Activated naive CD4-positive, alpha-beta T cell (primary cell): ENCODE measurements around the gene C10orf143.
A peak's percentile ranks its signal among the peaks of the same experiment; 100 is the strongest.
"Not testable (repeated sequence)": the region's sequence is repeated elsewhere in the genome, so short reads cannot be mapped to it uniquely, and the experiment has no call there.

Source experiments
- DNase-seq, 4 experiments: peaks; one replicate each; lab custom pipeline; 2025; lab: John Stamatoyannopoulos, UW

C10orf143 gene

DNA sequence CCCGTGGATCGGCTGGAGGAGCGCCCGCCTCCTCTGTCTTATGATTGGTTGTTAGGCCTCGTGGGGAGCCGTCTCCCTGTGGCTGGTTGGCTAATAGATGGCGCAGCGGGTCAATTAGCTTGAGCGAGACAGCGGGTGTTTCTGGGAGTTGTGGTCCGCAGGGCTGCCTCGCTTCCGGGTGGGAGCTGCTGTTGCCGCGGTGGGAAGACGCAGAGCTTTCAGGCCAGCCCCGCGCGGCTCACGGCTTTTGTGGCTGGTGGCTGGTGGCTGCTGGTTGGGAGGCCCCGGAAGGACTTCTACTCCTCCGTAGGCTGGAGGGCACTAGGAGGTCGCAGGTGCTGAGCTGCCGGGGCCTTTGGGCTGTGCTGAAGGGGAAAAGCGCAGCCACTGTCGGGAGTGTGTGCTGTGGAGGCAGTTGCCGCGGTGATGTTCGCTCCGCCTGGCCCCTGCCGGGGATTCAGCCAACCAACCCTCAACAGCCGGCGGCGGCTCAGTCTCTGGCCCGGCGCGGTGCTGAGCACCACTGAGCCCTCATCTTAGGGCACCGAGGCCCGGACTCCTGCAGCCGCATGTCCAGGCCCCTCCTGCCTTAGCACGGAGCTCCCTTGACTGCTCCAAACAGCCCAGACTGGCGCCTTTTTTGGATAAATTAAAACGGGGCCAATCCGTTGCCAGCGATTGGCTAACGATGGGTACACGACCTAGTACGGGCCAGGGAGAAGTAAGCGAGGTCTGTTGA, 652 bp upstream of the C10orf143 start:
- peak; percentile 78 to 89 (median 87) for DNase-seq

DNA sequence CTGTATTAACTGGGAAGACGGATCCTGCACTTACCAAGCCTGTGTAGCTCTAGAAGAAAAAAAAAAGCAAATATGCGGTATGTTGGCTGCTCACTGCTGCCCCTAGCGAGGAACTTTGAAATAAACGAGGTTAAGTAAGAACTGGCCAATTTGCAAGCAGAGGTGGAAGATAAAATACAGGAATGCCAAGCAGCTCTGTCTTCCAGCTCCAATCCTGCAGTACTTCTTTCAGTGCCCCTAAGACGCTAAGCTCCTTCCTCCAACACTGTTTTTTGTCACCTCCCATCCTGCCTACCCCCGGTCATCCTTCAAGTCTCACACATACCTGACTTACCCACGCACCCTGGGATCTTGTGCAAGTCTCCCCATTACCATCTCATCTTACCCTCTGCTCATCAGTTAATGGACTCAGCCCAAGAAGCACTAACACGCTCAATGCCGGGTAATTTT, 809 bp downstream of the C10orf143 start:
- peak in 3 of 4 experiments; percentile 21 to 56 (median 31) for DNase-seq

DNA sequence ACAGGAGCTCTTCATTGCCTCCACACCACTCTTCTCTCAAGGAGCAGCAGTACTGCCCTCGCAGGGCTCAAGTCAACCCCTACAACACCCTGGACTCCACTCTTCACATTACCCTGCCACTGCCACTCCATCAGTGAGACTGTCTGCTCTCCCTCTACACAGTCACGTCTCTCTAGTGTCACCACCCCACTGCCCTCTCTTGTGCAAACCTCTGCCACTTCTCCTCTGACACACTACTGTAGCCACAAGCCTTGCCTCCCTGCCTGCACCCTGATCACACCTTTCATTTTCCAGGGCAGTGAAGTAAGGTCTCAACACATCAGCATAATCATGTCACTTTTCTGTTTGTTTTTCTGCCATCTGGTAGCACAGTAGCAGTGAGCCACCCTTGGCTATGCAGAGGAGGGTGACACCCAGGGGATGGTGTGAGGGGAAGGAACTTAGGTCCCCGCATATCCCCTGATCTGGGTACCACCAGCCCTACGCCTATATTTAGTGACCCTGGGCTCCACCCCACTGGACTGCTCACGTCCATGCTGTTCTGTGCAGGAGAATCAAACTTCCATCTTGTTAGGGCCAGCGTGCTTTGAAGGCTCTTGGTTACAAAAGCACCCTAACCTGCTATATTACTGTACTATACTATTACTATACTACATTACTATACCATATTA, 1.6 kb downstream of the C10orf143 start:
- DNase-seq: no peak

DNA sequence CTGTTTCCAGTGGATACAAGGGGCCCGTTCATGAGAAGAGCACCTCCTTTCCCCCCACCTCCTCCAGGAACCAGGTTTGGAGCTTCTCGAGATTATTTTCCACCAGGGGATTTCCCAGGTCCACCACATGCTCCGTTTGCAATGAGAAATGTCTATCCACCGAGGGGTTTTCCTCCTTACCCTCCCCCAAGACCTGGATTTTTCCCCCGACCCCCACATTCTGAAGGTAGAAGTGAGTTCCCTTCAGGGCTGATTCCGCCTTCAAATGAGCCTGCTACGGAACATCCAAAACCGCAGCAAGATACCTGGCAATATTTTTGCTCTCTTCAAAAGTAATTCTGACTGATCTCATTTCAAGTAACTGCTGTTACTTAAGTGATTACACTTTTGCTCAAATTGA, 2.5 kb downstream of the C10orf143 start:
- not testable (repeated sequence) for DNase-seq

DNA sequence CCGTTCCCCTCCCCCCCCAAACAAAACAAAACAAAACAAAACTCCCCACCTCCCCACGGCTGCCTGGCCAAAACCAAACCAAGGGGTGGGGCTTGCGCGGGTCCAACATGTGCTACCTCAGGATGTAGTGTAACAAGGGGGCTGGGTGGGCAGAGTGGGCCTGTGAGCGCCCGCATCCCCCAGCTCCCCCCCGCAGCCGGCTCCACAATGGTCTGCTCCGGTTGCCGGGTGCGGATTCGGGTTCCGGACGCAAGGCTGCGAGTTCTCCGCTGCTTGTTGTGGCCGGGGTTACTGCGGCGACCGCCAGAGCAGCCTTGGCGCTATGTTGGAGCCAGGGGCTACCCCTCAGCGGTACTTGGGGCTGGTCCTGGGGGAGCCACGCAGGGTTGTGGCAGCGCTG, 4.9 kb downstream of the C10orf143 start:
- no peak for DNase-seq

DNA sequence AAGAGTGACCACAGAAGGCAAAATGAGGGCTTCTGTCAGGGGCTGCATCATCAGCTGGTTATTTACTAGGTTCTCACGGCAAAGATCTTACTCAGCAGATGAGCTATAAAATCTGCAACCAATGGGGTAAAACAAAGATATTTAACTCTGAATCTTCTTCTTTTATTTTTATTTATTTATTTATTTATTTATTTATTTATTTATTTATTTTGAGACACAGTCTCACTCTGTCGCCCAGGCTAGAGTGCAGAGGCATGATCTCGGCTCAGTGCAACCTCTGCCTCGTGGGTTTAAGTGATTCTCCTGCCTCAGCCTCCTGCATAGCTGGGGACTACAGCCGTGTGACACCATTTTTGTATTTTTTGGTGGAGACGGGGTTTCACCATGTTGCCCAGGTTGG, 11.3 kb downstream of the C10orf143 start:
- DNase-seq: no peak

DNA sequence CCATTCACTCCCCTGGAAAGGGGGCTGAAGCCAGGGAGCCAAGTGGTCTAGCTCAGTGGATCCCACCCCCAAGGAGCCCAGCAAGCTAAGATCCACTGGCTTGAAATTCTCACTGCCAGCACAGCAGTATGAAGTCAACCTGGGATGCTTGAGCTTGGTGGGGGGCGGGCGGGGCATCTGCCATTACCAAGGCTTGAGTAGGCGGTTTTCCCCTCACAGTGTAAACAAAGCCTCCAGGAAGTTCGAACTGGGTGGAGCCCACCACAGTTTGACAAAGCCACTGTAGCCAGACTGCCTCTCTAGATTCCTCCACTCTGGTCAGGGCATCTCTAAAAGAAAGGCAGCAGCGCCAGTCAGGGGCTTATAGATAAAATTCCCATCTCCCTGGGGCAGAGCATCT, 20.1 kb downstream of the C10orf143 start:
- DNase-seq: not testable (repeated sequence)

DNA sequence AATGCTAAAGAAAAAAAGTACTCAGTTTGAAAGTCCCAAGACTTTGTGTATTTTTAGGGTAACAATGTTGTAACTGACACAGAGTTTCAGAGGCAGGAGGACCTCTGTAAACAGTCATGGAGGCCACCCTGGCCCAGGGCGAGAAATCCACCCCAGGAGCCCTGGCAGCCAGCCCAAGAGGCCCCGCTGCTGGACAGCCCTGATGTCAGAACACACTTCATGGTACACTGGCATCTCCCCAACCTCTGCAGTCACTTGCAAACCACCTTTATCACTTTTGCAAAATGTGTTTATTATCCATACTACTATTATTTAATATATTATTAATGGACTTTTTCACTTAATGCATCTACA, 30.2 kb downstream of the C10orf143 start:
- no peak for DNase-seq

DNA sequence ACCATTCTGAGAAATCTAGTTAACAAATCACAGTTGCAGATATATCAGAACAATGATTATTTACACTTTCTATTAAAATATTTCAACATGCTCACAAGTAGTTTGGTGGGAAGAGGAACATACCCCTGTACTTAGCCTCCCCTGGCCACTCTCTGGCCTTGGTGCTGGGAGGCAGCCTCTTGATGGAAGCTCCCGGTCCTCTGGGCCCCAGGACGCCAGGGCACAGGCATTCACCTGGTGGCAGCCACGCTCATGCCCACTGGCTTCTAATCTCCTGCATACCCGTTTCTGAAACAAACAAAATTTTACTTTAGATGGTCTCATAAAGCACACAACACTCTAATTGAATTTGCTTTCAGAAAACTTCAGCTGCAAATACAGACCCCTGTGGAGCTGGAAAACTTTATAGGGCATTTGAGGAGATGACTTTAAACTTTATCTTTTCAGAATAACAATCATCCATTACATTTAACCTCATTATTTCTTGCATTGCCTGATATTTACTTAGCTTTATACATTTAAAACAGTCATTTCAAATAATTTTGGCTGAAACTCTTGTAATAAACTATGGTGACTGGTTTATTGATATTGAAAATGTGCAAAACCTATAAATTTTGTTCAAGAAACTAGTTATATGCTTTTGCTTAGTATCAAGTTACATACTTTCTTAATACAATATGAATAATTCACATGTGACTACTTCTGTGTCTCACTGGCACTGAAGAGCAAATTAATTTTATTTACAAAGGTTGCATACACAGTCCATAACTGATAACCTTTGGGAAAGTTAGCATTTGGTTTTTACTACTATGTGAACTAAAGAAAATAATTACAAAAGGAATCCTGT, 30.8 kb downstream of the C10orf143 start:
- DNase-seq: no peak

DNA sequence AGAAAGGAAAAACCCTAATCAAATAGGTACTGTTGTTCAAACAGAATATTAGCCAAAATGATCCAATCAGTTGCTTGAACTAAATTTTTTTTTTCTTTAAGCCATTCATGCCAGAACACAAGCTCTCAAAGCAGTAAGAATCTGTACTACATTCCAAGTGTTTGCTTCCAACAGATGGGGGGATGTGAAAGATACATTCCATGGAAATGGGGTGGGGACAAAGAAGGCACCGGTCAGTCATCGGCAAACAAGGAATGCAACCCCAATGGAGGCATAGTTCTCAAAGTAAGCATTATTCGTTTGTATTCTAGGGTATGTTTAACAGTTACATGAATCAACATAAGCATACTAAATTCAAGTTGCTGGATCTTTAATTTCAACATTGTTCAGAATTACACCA, 32.5 kb downstream of the C10orf143 start:
- DNase-seq: no peak

DNA sequence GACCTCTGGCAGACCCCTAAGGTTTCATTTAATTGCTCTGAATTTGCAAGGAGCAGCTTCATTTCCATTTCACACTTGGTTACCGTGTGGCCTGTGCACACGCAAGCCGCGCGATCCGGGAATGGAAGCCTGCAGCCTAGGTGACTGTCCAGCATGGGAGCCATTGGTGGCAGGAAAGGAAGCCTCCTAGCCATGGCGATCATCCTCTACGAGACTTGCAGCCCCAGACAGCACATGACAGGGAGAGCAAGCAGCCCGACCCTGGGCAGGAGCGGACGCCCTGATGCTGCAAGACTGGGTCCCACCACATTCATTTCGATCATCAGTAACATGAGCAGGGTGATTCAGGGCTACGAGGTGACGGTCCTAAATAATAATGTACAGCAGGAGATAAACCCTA, 33.9 kb downstream of the C10orf143 start:
- DNase-seq: no peak

DNA sequence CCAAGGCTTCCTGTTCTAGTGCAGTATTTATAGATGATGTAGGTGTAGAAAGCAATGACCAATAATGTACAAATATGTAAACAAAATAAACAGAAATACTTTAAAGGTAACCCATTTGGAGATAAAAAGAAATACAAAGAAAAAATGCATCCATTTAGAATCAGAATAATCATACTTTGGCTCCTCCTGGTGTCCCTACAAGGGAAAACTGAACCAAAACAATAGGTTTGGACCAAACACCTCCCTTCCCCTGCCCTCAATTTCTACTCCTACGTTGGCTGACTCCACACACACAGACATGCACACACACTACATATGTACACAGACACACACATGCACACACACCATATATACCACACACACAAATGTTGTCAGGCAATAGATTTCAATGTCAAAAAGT, 36.0 kb downstream of the C10orf143 start:
- no peak for DNase-seq

DNA sequence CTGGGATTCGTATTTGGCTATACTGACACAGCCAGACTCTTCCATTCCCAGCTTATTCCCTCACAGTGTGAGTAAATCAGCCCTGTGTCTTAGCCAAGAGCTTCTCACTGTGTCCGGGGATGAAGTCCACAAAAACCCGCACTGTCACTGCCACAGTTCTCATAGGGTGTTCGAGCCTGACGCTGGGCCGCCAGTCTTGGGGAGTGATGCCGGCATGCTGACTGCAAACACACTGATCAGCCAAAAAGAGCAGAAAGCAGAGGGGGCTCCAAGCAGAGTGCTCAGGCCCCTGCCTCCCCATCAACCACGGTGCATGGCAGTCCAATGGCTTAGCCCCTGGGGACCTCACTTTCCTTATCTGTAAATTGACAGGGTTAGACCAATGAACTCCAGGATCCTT, 36.7 kb downstream of the C10orf143 start:
- DNase-seq: no peak

DNA sequence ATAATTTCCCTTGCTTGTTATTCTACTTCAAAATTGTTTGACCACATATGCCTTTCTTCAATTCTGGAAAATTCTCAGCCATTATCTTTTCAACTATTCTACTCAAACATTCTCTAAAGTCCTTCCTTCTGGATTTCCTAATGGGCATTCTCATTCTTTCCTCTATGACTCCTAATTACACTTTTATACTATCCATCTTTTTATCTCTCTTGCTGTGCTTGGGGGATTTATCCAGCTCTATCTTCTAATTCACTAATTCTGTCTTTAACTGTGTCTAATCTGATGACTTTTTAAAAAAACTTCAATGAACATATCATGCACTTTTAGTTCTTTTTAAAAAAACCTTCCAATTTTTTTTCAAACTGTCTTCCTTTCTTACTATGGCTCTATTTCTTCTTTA, 38.4 kb downstream of the C10orf143 start:
- DNase-seq: no peak

DNA sequence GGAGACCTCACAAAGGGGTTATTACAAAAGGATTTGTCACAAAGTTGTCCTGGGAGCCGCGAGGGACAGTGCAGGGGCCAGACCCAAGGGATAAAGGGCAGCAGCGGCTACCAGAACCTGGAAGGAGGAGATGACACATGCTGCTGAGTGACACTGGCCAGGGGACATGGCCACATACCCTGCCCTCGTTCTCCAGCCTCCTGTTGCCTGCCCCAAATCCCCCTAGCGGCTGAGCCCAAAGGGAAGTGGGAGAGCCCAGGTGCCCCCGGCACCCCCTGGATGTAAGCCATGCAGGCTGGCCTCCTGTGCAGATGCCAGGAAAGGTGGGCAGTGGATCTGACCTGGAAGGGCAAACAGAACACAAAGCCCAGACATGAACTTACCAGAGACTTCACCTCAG, 42.7 kb downstream of the C10orf143 start:
- DNase-seq: no peak

DNA sequence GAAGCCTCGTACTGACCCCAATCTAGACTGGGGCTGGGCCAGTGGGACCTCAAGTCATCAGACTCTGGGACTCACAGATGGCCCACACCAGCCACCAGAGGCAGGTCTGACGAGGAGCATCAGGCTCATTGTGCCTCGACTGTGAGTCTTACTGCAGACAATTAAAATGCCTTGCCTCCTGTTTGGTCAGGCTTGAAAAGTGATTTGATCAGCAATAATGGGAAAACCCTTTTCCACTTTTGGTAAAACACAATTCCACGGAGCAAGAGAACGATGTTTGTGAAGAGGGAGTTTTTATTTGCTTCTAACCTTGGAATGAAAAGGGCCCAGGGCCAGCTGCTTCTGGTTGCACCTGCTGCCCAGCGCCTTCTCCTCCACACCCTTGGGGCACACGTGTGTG, 43.9 kb downstream of the C10orf143 start:
- DNase-seq: no peak

DNA sequence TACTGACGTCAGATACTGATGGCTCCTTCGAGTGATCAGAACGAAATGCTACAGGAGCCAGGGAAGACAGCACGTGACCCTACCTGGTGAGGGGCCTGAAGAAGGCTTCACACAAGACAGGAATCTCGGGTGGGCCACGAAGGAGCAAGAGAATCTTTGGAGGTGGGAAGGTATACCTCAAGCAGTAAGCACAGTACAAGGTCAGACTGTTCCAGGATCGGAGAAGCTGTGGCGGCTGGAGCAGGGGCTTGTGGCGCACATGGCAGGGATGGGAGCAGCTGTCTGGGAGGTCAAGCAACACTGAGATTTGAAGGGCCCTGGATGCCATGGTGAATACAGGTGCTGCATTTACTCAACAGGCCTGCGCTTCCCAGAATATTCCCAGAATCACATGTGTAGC, 45.4 kb downstream of the C10orf143 start:
- DNase-seq: no peak

DNA sequence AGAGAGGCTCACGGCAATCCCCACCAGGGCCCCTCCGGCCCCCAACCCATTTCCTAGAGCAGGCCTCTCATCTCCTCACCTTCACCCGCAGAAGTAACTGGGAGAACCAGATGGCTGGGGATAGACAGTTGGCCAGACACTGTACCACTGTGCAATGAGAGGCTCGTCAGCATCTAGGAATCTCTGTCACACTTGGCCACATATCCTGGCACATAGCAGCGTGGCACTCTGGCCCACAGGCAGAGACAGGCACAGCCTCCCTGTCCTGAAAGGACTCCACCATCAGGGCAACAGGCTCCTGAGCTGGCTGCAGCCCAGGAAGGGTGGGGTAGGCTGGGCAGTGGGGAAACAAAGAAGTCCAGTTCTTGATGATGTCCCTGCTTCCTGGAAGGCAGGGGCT, 45.8 kb downstream of the C10orf143 start:
- DNase-seq: no peak

DNA sequence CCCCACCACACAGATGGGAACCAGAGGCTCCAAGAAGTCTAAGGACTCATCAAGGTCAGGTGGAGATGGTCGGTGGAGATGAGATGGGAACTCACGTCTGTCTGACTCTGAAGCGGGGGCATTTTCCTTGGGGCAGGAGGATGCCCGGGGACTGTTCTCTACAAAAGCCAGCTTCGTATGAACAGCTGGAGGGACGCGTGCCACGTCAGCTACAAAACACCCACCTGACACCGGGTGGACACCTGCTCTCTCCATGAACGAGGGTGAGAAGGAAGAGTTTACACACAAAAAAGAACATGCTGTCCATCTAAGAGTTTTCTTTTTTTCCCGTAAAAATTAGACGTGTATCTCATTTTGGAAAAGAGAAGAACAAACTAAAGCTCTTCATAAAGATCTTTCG, 47.7 kb downstream of the C10orf143 start:
- no peak for DNase-seq

DNA sequence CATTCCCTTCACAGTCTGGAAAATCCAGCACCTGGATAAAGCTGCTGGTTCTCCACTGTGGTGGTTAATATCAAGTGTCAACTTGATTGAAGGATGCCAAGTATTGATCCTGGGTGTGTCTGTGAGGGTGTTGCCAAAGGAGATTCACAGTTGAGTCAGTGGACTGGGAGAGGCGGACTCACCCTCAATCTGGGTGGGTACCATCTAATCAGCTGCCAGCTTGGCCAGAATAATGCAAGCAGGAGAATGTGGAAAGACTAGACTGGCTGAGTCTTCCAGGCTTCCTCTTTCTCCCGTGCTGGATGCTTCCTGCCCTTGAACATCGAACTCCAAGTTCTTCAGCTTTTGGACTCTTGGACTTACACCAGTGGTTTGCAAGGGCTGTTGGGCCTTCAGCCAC, 48.4 kb downstream of the C10orf143 start:
- DNase-seq: no peak

DNA sequence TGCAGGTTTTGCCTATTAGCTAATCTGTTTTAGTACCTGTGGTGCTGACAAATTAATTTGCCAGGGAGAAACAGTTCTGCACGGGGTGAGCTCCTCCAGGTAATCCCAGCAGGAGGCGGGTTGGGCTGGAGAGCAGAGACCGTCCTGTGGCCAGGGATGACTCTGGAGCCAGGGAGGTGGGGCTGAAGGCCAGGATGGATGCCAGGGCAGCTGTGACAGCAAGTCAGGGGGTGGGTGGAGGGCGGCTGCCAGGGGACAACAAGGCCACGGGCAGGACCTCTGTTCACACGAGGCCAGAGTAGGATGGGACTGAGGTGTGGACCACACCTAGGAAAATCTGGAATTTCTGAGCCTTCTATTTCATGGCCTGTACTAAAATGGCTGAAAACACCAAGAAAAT, 48.9 kb downstream of the C10orf143 start:
- DNase-seq: no peak

DNA sequence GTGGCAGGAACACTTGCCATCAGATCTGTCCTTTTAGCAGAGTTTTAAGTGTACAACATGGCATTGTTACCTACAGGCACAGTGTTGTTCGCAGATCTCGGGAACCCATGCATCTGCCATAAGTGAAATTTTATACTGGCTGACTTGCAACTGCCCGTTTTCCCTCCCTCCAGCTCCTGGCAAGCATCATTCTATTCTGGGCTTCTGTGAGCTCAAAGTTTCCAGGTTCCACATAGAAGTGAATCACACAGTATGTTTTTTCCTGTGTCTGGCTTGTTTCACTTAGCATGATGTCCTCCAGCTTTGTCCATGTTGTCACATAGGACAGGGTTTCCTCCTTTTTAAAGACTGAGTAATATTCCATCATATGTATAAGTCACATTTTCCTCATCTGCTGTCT, 56.6 kb downstream of the C10orf143 start:
- DNase-seq: no peak

DNA sequence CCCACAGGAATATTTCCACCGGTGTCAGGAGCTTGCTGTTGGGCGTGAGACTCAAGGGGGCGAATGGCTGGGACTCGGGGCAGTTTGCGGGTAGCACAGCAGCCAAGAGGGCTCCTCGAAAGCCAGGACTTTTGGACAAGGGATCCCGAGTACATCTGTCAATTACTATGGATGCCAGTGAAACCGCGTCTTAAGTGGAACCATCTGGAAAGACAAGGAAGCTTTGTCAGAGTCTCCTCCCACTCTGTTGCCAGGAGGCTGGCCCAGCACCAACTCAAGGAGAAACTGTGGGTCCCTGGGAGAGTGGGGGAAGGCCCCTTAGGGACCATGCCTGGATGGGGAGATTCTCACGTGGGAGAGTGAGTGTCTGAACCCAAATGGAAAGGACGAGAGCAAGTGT, 57.1 kb downstream of the C10orf143 start:
- no peak for DNase-seq
